Medulla oblongata (tissue), 1 donor: Measurements from ENCODE around the gene ARHGAP10.

Source experiments
- DNase-seq: peaks from one replicate; pipeline ENCODE4 v3.0.0-alpha.2; 2015; ENCODE audit errors: extremely low spot score

The ARHGAP10 gene

GRCh38 chr4:147732518-147733235 lies 789 bp downstream of the ARHGAP10 start:
- DNase-seq = no peak

- DNase-seq = no peak
Measured at GRCh38 chr4:147733716-147734344, 1.9 kb downstream of the ARHGAP10 start.

- DNase-seq = no peak
Measured at GRCh38 chr4:147734496-147734895, 2.6 kb downstream of the ARHGAP10 start.

- DNase-seq = no peak
Measured at GRCh38 chr4:147735413-147736301, 3.8 kb downstream of the ARHGAP10 start.

GRCh38 chr4:147736458-147736857 lies 4.6 kb downstream of the ARHGAP10 start:
- no peak for DNase-seq

- DNase-seq = no peak
Measured at GRCh38 chr4:147737623-147738022, 5.7 kb downstream of the ARHGAP10 start.

- DNase-seq = no peak
Measured at GRCh38 chr4:147739239-147739823, 7.4 kb downstream of the ARHGAP10 start.

- no peak for DNase-seq
Measured at GRCh38 chr4:147740176-147740575, 8.3 kb downstream of the ARHGAP10 start.

- DNase-seq = no peak
Measured at GRCh38 chr4:147741190-147741788, 9.4 kb downstream of the ARHGAP10 start.

GRCh38 chr4:147747787-147748454 lies 16.0 kb downstream of the ARHGAP10 start:
- no peak for DNase-seq

GRCh38 chr4:147749811-147750321 lies 18.0 kb downstream of the ARHGAP10 start:
- DNase-seq = no peak

- DNase-seq = no peak
Measured at GRCh38 chr4:147753047-147753446, 21.2 kb downstream of the ARHGAP10 start.

- no peak for DNase-seq
Measured at GRCh38 chr4:147754037-147754445, 22.2 kb downstream of the ARHGAP10 start.

GRCh38 chr4:147755561-147756295 lies 23.8 kb downstream of the ARHGAP10 start:
- no peak for DNase-seq

GRCh38 chr4:147756417-147756816 lies 24.5 kb downstream of the ARHGAP10 start:
- DNase-seq = no peak

GRCh38 chr4:147760176-147760575 lies 28.3 kb downstream of the ARHGAP10 start:
- no peak for DNase-seq

- peak; percentile 25 for DNase-seq
Measured at GRCh38 chr4:147760695-147761094, 28.8 kb downstream of the ARHGAP10 start.

- no peak for DNase-seq
Measured at GRCh38 chr4:147761218-147761883, 29.5 kb downstream of the ARHGAP10 start.

- no peak for DNase-seq
Measured at GRCh38 chr4:147764337-147764736, 32.4 kb downstream of the ARHGAP10 start.

GRCh38 chr4:147765121-147765529 lies 33.2 kb downstream of the ARHGAP10 start:
- DNase-seq = no peak
